C4-2B (cell line): ENCODE measurements around the gene RAB6A.

ENCODE experiments used
- ZFX ChIP-seq: fragments of 450-650 bp; IDR thresholded peaks from 2 replicates; pipeline ENCODE4 v1.6.1; 2017
- TF ChIP-seq, protein P1 (sequence below): fragments of 450-650 bp; conservative IDR thresholded peaks from 2 replicates; pipeline ENCODE4 v1.5.1; 2017; ENCODE audit warnings: mild to moderate bottlenecking

DNA sequence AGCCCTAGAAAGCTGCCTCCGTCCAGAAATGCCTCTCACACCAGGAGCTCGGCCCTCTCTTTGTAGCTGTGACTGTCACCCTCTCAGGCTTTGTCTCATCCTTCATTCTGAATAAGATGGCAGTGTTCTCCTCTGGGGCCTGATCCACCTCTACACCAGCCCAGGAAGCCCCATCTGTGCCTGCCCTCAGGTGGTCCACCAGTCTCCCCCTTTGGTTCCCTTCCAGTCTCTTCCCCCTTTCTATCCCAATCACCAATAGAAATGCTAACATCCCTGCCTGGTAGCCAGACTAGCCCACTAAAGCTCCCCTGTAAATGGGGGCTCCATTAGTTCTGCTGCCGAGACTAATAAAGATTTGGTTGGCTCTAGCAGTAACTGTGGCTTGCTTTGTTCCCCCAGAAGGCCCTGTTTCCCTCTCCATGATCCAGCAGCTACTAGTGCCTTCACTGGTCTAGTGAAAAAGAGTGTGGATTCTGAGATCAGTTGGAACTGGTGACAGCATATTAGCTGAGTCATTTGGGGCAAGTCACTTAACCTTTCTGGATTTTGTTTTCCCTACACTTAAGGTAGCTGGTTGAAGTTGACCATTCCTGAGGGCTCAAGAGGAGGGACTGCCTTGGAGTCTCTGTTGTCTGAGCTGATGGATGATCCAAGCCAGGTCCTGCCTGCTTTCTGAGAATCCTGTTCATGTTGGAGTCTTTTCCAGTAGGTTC, 98.3 kb downstream of the RAB6A start:
- TF ChIP-seq, protein P1, sequence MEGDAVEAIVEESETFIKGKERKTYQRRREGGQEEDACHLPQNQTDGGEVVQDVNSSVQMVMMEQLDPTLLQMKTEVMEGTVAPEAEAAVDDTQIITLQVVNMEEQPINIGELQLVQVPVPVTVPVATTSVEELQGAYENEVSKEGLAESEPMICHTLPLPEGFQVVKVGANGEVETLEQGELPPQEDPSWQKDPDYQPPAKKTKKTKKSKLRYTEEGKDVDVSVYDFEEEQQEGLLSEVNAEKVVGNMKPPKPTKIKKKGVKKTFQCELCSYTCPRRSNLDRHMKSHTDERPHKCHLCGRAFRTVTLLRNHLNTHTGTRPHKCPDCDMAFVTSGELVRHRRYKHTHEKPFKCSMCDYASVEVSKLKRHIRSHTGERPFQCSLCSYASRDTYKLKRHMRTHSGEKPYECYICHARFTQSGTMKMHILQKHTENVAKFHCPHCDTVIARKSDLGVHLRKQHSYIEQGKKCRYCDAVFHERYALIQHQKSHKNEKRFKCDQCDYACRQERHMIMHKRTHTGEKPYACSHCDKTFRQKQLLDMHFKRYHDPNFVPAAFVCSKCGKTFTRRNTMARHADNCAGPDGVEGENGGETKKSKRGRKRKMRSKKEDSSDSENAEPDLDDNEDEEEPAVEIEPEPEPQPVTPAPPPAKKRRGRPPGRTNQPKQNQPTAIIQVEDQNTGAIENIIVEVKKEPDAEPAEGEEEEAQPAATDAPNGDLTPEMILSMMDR: no peak
- no peak for TF ChIP-seq ZFX
